Fibroblast of lung (primary cell): ENCODE measurements around the gene ZNF664. TPM values are rescaled to one million over a fixed set of nuclear protein-coding genes. Genes with fewer than 3 reads are reported as not detected.

ENCODE experiments used
- DNase-seq, 2 donors: peaks; one replicate each; pipeline versions ENCODE4 v3.0.0 to v3.0.0-alpha.2; 2010; ENCODE audit warnings: low read depth in 2 of 2
- H2AFZ ChIP-seq: 2 replicates; pipeline ENCODE4 v1.5.1; 2012; ENCODE audit warnings: low read length, control low read depth, inconsistent platforms
- H3K27ac ChIP-seq: 2 replicates; pipeline ENCODE4 v1.5.1; 2011; ENCODE audit warnings: low read length, control low read depth; ENCODE audit not compliant: insufficient read depth
- H3K27me3 ChIP-seq: 2 replicates; pipeline ENCODE4 v1.5.1; 2011; ENCODE audit warnings: mild to moderate bottlenecking, low read length; ENCODE audit not compliant: control insufficient read depth, insufficient read depth
- H3K36me3 ChIP-seq: 2 replicates; pipeline ENCODE4 v1.5.1; 2011; ENCODE audit warnings: low read length; ENCODE audit not compliant: control insufficient read depth, insufficient read depth
- H3K4me1 ChIP-seq: 2 replicates; pipeline ENCODE4 v1.5.1; 2011; ENCODE audit warnings: low read length; ENCODE audit not compliant: control insufficient read depth, insufficient read depth; ENCODE audit errors: extremely low read depth
- H3K4me2 ChIP-seq: 2 replicates; pipeline ENCODE4 v1.5.1; 2011; ENCODE audit warnings: low read length, control low read depth; ENCODE audit not compliant: insufficient read depth; ENCODE audit errors: extremely low read depth
- H3K4me3 ChIP-seq, 4 experiments: fragments of 200-600 bp in 1 of 4; sonication (generic) in 1 of 4; replicated peaks in 1 of 4; 2 replicates each; pipeline ENCODE4 v1.5.1; 2011 to 2016; ENCODE audit warnings: low read length in 4 of 4, low read depth in 3 of 4, mild to moderate bottlenecking in 3 of 4, control low read depth in 2 of 4, inconsistent platforms in 1 of 4, mixed read lengths in 1 of 4; ENCODE audit not compliant: insufficient read depth in 1 of 4; ENCODE audit errors: control extremely low read depth in 1 of 4
- H3K79me2 ChIP-seq: 2 replicates; pipeline ENCODE4 v1.5.1; 2012; ENCODE audit warnings: mild to moderate bottlenecking, low read length, inconsistent platforms; ENCODE audit not compliant: control insufficient read depth, insufficient read depth
- H3K9ac ChIP-seq: 2 replicates; pipeline ENCODE4 v1.5.1; 2011; ENCODE audit warnings: mild to moderate bottlenecking, low read length, control low read depth; ENCODE audit not compliant: insufficient read depth
- H3K9me3 ChIP-seq: 2 replicates; pipeline ENCODE4 v1.5.1; 2012; ENCODE audit warnings: low read depth, low read length; ENCODE audit not compliant: control insufficient read depth, insufficient read depth
- H4K20me1 ChIP-seq: 2 replicates; pipeline ENCODE4 v1.5.1; 2011; ENCODE audit warnings: low read length; ENCODE audit not compliant: control insufficient read depth, insufficient read depth; ENCODE audit errors: extremely low read depth
- CTCF ChIP-seq, 2 donors: IDR thresholded peaks in 1 of 2; conservative IDR thresholded peaks in 1 of 2; 1 replicate in 1 of 2; 2 replicates in 1 of 2; pipeline ENCODE4 v1.5.1; 2011 to 2012; ENCODE audit warnings: low read length in 2 of 2, control low read depth in 1 of 2, inconsistent platforms in 1 of 2, low read depth in 1 of 2, mild to moderate bottlenecking in 1 of 2
- EZH2 ChIP-seq: IDR thresholded peaks from 2 replicates; pipeline ENCODE4 v1.5.1; 2012; ENCODE audit warnings: low read length, control low read depth, mild to moderate bottlenecking; ENCODE audit errors: missing control alignments
- polyA minus RNA-seq: library from RNA; depleted of rRNA, polyadenylated mRNA; stranded (reverse); fragments of >200 nt; gene quantifications from 2 replicates; pipeline ENCODE4 v1.2.3, GENCODE V29; 2011; ENCODE audit warnings: low replicate concordance
- polyA plus RNA-seq, 2 donors: library from polyadenylated mRNA; depleted of rRNA in 1 of 2; stranded (reverse) in 1 of 2; unstranded in 1 of 2; fragments of >200 nt; gene quantifications; 2 replicates each; pipeline ENCODE4 v1.2.1, GENCODE V29; 2011 to 2012; ENCODE audit warnings: missing spikeins in 1 of 2
- total RNA-seq: library from RNA; depleted of rRNA; stranded (reverse); fragments of >200 nt; gene quantifications from 2 replicates; pipeline ENCODE4 v1.2.1, GENCODE V29; 2014

ZNF664 gene
- total RNA-seq: 43.9 and 46.0 TPM in 2 replicates
- 44.1 and 55.1 TPM in 2 replicates for polyA plus RNA-seq
- polyA plus RNA-seq (2012): 35.4 and 43.0 TPM in 2 replicates
- polyA minus RNA-seq: 12.0 and 39.3 TPM in 2 replicates

- Histone ChIP-seq H3K27me3 (no peaks in the 10 kb centered on the region), H3K79me2 (peaks cover 24% of the 10 kb centered on the region)
Observed at GRCh38 chr12:123972457-123973401, at the start of gene ZNF664, which contains the start of gene CCDC92. TSS of gene ZNF664 (plus strand) at chr12:123973215. CDS start at chr12:124012145, 38,930 bp downstream. TSS of gene CCDC92 (minus strand) at chr12:123972831. CDS start at chr12:123944305, 28,526 bp downstream.

GRCh38 chr12:123923927-123924326 lies 49.1 kb upstream of the ZNF664 start:
- Histone ChIP-seq H3K27ac (no peak overlapping the region), H3K4me2 (no peak overlapping the region), H3K27me3 (no peaks in the 10 kb centered on the region), H3K4me3 (no peak overlapping the region), H3K36me3 (no peaks in the 10 kb centered on the region), H2AFZ (no peak overlapping the region), H3K79me2 (no peaks in the 10 kb centered on the region), H3K9me3 (no peaks in the 10 kb centered on the region), H3K4me1 (no peaks in the 10 kb centered on the region), H3K9ac (no peak overlapping the region), H4K20me1 (no peaks in the 10 kb centered on the region)
- no peak for DNase-seq
- no peak for TF ChIP-seq CTCF (conservative IDR thresholded peaks at IDR 0.05 in 1 of 2, IDR thresholded peaks at IDR 0.05 in 1 of 2; ENCODE audit: low read depth in 1 of 2, low read length in 2 of 2)
- no peak for TF ChIP-seq EZH2

More at GRCh38 chr12:123972457-123973401, at the start of gene ZNF664, which contains the start of gene CCDC92:
- no peaks in the 10 kb centered on the region for H4K20me1 ChIP-seq
- DNase-seq: peak; percentile 88 to 90
- no peaks in the 10 kb centered on the region for H3K9me3 ChIP-seq
- peak within 1 kb of the TSS; percentile 46 for H3K27ac ChIP-seq
- peaks cover 3% of the 10 kb centered on the region for H3K4me1 ChIP-seq
- H2AFZ ChIP-seq: peak within 1 kb of the TSS; percentile 47
- H3K4me3 ChIP-seq: peak within 1 kb of the TSS; percentile 66 to 82 (median 78)
- H3K9ac ChIP-seq: peak within 1 kb of the TSS; percentile 78
- TF ChIP-seq CTCF (conservative IDR thresholded peaks at IDR 0.05 in 1 of 2, IDR thresholded peaks at IDR 0.05 in 1 of 2; ENCODE audit: low read depth in 1 of 2, low read length in 2 of 2) (no peak), EZH2 (no peak)
- H3K36me3 ChIP-seq: peaks cover 4% of the 10 kb centered on the region
- peak within 1 kb of the TSS; percentile 84 for H3K4me2 ChIP-seq

- Histone ChIP-seq H3K9me3 (no peaks in the 10 kb centered on the region), H4K20me1 (no peaks in the 10 kb centered on the region), H3K36me3 (no peaks in the 10 kb centered on the region), H3K4me3 (no peak overlapping the region), H3K27ac (no peak overlapping the region), H3K79me2 (no peaks in the 10 kb centered on the region), H2AFZ (no peak overlapping the region), H3K27me3 (no peaks in the 10 kb centered on the region), H3K4me2 (no peak overlapping the region), H3K9ac (no peak overlapping the region), H3K4me1 (no peaks in the 10 kb centered on the region)
- no peak for TF ChIP-seq CTCF (conservative IDR thresholded peaks at IDR 0.05 in 1 of 2, IDR thresholded peaks at IDR 0.05 in 1 of 2; ENCODE audit: low read depth in 1 of 2, low read length in 2 of 2)
- TF ChIP-seq EZH2: no peak
- DNase-seq: no peak
Observed at GRCh38 chr12:123924539-123924938, 48.5 kb upstream of the ZNF664 start.
